ENCODE data around the gene DCBLD1.
A peak's percentile ranks its signal among the peaks of the same experiment; 100 is the strongest.

- peak in 2 of 5 experiments; percentile 11 to 18 for TF ChIP-seq CTCF (IDR thresholded peaks at IDR 0.05)
- no peak for TF ChIP-seq EP300 (IDR thresholded peaks at IDR 0.05; ENCODE audit: low read depth)
- peak; percentile 61 to 75 (median 61) for TF ChIP-seq POLR2AphosphoS5 (IDR thresholded peaks at IDR 0.05)
- TF ChIP-seq POLR2A (IDR thresholded peaks at IDR 0.05) = peak; percentile 65
Observed at GRCh38 chr6:117482240-117483003, at the start of gene DCBLD1.
